ENCODE data around the gene MAP7D3.

GRCh38 chrX:136262812-136263315 lies 11.7 kb upstream of the MAP7D3 start:
- no peak for TF ChIP-seq CTCF (IDR thresholded peaks at IDR 0.05)
- no peak for TF ChIP-seq POLR2A (IDR thresholded peaks at IDR 0.05)
